Measurements from ENCODE around the gene RNF183.

DNA sequence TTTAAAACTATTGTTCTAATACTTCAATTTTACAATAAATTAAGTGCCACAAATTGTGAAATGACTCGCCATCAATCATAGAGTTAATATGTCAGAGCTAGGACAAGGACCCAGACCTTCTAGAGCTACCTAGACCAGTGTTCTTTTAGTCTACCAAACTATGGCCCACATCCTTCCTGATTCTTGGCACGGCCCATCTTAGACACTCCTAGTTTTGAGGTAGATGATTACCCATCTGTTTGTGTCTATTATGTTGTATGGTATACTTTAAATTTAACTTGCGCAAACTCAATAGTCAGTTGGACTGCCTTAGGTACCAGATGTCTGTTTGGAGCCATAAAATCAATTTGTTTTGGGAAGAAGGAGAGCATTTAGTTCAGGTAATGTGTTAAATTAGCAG is 45.3 kb downstream of the RNF183 start:
- TF ChIP-seq CTCF (IDR thresholded peaks at IDR 0.05) = no peak
- no peak for TF ChIP-seq POLR2A (IDR thresholded peaks at IDR 0.05)
- no peak for TF ChIP-seq POLR2AphosphoS5 (IDR thresholded peaks at IDR 0.05)
